Uterus (tissue), 2 donors: ENCODE results near the gene FBLN2.

Source experiments
- POLR2A ChIP-seq, 2 donors: fragments of 450-650 bp; IDR thresholded peaks; one replicate each; pipeline ENCODE4 v1.6.1; 2016; ENCODE audit warnings: antibody characterized with exemption in 2 of 2, mild to moderate bottlenecking in 1 of 2, moderate library complexity in 1 of 2
- TF ChIP-seq, protein P1 (sequence below), 4 experiments: fragments of 200-600 bp in 2 of 4; fragments of 450-650 bp in 2 of 4; sonication (generic) in 2 of 4; IDR thresholded peaks; one replicate each; pipeline ENCODE4 v1.5.1; 2016 to 2019; ENCODE audit warnings: antibody characterized with exemption in 4 of 4, mild to moderate bottlenecking in 2 of 4, moderate library complexity in 1 of 4

GRCh38 chr3:13650210-13651056 is 101.5 kb downstream of the FBLN2 start:
- TF ChIP-seq, protein P1, sequence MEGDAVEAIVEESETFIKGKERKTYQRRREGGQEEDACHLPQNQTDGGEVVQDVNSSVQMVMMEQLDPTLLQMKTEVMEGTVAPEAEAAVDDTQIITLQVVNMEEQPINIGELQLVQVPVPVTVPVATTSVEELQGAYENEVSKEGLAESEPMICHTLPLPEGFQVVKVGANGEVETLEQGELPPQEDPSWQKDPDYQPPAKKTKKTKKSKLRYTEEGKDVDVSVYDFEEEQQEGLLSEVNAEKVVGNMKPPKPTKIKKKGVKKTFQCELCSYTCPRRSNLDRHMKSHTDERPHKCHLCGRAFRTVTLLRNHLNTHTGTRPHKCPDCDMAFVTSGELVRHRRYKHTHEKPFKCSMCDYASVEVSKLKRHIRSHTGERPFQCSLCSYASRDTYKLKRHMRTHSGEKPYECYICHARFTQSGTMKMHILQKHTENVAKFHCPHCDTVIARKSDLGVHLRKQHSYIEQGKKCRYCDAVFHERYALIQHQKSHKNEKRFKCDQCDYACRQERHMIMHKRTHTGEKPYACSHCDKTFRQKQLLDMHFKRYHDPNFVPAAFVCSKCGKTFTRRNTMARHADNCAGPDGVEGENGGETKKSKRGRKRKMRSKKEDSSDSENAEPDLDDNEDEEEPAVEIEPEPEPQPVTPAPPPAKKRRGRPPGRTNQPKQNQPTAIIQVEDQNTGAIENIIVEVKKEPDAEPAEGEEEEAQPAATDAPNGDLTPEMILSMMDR (IDR thresholded peaks at IDR 0.05): peak; percentile 92 to 99 (median 95)
- no peak for TF ChIP-seq POLR2A (IDR thresholded peaks at IDR 0.05)
